IPS-20b (cell line): ENCODE results near the gene CREB3L2.
A peak's percentile ranks its signal among the peaks of the same experiment; 100 is the strongest.

Experiments
- H3K27ac ChIP-seq: one replicate; pipeline ENCODE4 v1.5.1; 2013; ENCODE audit warnings: low read length
- H3K27me3 ChIP-seq: 2 replicates; pipeline ENCODE4 v1.6.1; 2013; ENCODE audit warnings: mild to moderate bottlenecking, low read length, inconsistent platforms; ENCODE audit not compliant: insufficient read depth
- H3K36me3 ChIP-seq: 2 replicates; pipeline ENCODE4 v1.6.1; 2013; ENCODE audit warnings: low read depth, mild to moderate bottlenecking, inconsistent platforms, low read length, moderate library complexity; ENCODE audit not compliant: insufficient read depth
- H3K4me1 ChIP-seq: 2 replicates; pipeline ENCODE4 v1.6.1; 2013; ENCODE audit warnings: mild to moderate bottlenecking, control low read depth, inconsistent platforms, low read length, moderate library complexity; ENCODE audit not compliant: insufficient read depth
- H3K4me3 ChIP-seq: 2 replicates; pipeline ENCODE4 v1.5.1; 2013; ENCODE audit warnings: mild to moderate bottlenecking, low read length, inconsistent platforms
- H3K9ac ChIP-seq: 2 replicates; pipeline ENCODE4 v1.6.1; 2013; ENCODE audit warnings: low read depth, mild to moderate bottlenecking, inconsistent platforms, low read length, moderate library complexity
- H3K9me3 ChIP-seq: 2 replicates; pipeline ENCODE4 v1.6.1; 2013; ENCODE audit warnings: mild to moderate bottlenecking, low read depth, low read length, inconsistent platforms; ENCODE audit not compliant: insufficient read depth

Gene CREB3L2

DNA sequence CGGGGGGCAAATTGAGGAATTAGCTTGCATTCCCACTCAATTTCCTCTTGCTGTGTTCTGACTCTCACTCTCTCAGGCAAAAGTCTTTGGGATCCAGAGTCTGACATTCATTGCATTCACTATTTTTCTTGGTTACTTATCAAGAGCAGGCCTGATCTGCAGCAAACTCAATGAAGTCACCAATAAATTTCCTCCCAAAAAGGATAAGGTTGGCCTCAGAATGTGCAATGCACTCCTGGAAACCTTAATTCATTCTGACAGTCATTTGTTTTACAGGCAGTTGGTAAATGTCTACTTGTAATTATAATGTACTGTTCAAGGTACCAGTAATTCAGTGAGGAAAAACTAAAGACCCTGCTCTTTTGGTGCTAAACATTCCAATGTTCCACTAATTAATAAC is 148.8 kb downstream of the CREB3L2 start:
- Histone ChIP-seq H3K9me3 (no peaks in the 10 kb centered on the region), H3K9ac (no peak overlapping the region), H3K27ac (no peak overlapping the region), H3K36me3 (no peaks in the 10 kb centered on the region), H3K4me1 (no peaks in the 10 kb centered on the region), H3K4me3 (no peak overlapping the region), H3K27me3 (peaks cover 12% of the 10 kb centered on the region)

DNA sequence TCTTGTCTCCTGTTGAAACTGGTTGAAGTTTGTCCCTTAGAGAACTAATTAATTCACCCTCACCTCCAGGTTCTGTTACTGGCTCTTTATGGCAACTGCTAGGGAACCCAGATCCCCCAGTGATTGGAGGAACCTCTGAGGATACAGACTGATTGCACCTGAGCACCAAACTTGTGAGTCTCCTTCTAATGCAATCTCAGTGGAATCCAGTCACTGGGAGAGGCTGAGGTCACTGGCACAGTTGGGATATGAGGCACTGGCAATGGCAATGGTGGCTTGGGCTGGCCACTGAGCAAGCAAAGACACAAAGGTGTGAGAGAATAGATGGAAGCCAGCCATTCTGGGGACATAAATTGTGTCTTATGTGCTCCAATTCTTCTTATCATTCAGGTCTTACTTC is 149.8 kb downstream of the CREB3L2 start:
- Histone ChIP-seq H3K9me3 (no peaks in the 10 kb centered on the region), H3K4me1 (0 out of 2 replicates have a peak, but pooled peaks cover 3% of the 10 kb centered on the region), H3K9ac (no peak overlapping the region), H3K27me3 (peaks cover 21% of the 10 kb centered on the region), H3K4me3 (no peak overlapping the region), H3K27ac (no peak overlapping the region), H3K36me3 (no peaks in the 10 kb centered on the region)

DNA sequence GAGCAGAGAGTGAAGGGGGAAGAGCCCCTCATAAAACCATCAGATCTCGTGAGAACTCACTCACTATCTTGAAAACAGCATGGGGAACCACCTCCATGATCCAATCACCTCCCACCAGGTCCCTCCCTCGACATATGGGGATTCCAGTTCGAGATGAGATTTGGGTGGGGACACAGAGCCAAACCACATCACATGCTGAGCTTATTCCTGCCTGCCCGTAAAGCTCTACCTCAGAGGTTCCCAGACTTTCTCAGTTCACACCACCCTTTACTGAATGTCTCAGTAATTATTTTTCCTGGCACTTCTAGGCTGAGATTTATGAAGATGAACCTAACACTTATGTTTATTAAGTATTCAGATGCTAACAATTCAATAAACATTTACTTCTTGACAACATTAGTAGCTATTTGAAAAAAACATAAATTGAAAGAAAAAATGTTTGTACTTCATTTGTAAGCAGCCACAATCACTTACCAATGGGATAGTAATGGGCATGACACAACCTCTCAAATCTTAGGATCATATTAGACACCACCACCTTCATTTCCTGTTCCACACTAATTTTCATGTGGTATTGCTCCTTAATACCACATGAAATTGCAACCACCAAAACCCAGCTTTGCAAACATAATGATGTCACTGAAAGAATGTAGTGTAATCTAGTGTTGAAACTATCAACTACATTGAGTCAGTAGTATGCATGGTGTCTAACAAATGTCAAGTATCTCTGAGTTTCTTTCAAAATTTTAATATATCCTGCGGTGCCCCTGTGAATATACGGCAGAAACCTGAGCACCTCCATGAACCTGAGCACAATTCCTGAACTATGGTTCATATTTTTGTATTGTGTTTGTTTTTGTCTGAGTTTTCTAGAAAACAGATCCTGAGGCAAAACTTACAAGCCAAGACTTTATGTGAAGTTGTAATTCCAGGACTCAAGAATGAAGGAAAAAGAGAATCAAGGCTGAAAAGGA is 150.6 kb downstream of the CREB3L2 start:
- no peaks in the 10 kb centered on the region for H3K9me3 ChIP-seq
- H3K4me1 ChIP-seq = 0 out of 2 replicates have a peak, but pooled peaks cover 3% of the 10 kb centered on the region
- no peak overlapping the region for H3K9ac ChIP-seq
- no peak overlapping the region for H3K4me3 ChIP-seq
- peaks cover 27% of the 10 kb centered on the region for H3K27me3 ChIP-seq
- no peaks in the 10 kb centered on the region for H3K36me3 ChIP-seq
- no peak overlapping the region for H3K27ac ChIP-seq

DNA sequence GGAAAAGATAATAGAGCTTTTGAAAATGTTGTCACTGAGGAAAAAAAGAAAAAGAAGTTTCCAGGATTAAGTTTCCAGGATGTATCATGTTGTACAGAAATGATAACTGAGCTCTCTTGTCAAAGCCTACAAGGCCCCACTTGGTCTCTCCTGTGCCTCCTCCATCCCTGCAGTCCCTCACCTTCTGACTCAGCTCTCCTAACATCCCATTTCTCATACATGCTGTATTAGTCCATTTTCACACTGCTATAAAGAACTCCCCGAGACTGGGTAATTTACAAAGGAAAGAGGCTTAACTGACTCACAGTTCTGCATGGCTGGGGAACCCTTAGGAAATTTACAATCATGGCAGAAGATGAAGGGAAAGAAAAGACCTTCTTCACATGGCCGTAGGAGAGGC is 151.3 kb downstream of the CREB3L2 start:
- Histone ChIP-seq H3K9ac (no peak overlapping the region), H3K27me3 (peaks cover 33% of the 10 kb centered on the region), H3K36me3 (no peaks in the 10 kb centered on the region), H3K9me3 (no peaks in the 10 kb centered on the region), H3K4me1 (0 out of 2 replicates have a peak, but pooled peaks cover 3% of the 10 kb centered on the region), H3K4me3 (no peak overlapping the region), H3K27ac (no peak overlapping the region)

DNA sequence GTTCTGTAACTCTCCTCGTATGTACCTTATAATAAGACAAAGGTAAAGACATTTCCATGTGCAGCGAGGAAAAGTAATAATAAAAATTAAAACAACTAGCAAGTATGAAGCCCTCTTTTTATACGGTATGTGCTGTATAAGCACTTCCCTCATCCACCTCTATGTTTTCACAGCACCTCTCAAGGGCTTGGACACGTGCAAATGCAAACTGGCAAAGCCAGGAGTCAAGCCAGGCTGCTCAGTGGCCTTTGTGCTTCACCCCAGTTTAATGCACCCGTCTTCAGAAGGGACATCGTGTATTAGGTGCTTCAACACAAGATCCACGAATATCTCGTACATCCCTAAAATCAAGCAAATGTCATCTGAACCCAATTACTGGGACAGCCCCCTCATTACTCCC is 153.8 kb downstream of the CREB3L2 start:
- Histone ChIP-seq H3K4me3 (no peak overlapping the region), H3K27me3 (peaks cover 50% of the 10 kb centered on the region), H3K27ac (no peak overlapping the region), H3K4me1 (peaks cover 12% of the 10 kb centered on the region; the same call in 1 of the 2 replicates), H3K9ac (no peak overlapping the region), H3K36me3 (no peaks in the 10 kb centered on the region), H3K9me3 (no peaks in the 10 kb centered on the region)

DNA sequence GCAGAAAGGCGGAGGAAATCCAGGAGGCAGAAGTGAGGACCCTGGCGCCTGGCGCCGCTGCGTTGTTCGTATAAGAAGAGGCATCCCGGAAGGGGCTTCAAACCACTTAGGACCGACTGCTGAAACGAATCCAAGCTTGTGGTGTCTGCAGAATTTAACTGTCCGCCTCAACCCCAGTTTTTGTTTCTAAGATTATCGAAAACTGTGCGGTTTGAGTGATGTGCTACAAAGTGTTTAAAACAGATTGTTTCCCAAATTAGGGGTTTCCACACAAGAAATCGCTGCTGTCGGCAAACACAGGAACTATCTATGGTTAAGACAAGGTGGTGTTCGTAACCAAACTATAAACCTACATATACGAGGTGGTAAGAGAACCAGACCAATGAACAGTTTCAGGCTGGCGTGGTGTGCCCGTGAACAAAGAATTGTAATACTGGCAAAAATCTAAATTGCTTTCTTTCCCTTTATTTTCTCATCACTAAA is 154.3 kb downstream of the CREB3L2 start:
- peak overlapping the region; percentile 67; the same call in 1 of the 2 replicates for H3K4me3 ChIP-seq
- no peaks in the 10 kb centered on the region for H3K36me3 ChIP-seq
- peaks cover 12% of the 10 kb centered on the region; the same call in 1 of the 2 replicates for H3K4me1 ChIP-seq
- H3K9ac ChIP-seq = no peak overlapping the region
- H3K27me3 ChIP-seq = peaks cover 50% of the 10 kb centered on the region
- H3K27ac ChIP-seq = no peak overlapping the region
- no peaks in the 10 kb centered on the region for H3K9me3 ChIP-seq

DNA sequence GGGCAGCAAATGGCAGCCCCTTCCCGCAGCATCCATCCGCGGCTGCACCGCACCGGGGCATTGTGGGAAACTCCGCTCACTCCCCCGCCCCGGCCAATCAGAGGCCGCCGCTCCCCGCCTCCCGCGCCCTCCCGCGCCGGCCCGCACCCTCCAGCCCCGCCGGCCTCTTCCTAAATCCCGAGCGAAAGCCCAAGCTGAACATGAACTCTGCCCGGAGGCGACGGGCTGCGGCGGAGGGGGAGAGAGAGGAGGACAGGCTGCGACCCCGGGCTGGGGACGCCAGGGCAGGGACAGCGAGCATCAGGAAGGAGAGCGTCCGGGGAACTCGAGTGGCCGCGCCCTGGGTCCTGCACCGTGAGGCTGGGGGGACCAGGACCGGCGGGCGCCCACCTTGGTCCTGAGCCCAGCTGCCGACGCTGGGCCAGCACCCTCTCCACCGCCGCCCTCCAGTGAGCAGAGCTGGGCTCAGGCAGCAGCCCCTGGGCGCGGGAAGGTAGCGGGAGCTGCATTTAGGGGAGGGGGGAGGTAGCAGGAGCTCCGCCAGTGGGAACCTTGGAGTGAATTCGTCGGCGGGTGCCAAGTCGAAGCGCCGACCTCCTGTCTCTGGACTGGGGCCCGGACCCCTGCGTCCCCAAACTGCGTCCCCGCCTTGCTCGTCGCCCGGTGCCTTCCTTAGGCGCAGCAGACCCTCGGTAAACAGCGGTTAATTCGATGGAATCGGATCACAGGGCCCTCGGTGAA is 154.9 kb downstream of the CREB3L2 start, which contains the start of gene DGKI:
DGKI (minus strand) TSS at position 148 of the 741 bp plus-strand sequence.
- Histone ChIP-seq H3K27me3 (peaks cover 50% of the 10 kb centered on the region), H3K27ac (no peak within 1 kb of the TSS), H3K9me3 (no peaks in the 10 kb centered on the region), H3K9ac (no peak within 1 kb of the TSS), H3K4me1 (peaks cover 12% of the 10 kb centered on the region; the same call in 1 of the 2 replicates), H3K36me3 (no peaks in the 10 kb centered on the region), H3K4me3 (peak within 1 kb of the TSS; percentile 67)

DNA sequence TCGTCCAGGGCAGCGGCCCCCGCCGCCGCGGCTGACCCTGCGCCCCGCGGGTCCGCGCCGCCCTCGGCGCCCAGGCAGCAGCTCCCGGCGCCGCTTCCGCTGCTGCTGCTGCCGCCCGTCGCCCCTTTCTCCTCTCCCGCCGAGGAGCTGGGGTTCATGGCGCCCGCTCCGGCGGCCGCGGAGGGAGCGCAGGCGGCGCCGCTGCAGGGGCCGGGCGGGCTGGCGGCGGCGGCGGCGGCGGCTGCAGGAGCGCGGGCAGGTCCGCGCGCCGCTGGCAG is 155.4 kb downstream of the CREB3L2 start:
- no peaks in the 10 kb centered on the region for H3K9me3 ChIP-seq
- H3K9ac ChIP-seq = no peak overlapping the region
- H3K36me3 ChIP-seq = no peaks in the 10 kb centered on the region
- peaks cover 14% of the 10 kb centered on the region; the same call in 1 of the 2 replicates for H3K4me1 ChIP-seq
- peak overlapping the region; percentile 62; the same call in 1 of the 2 replicates for H3K4me3 ChIP-seq
- no peak overlapping the region for H3K27ac ChIP-seq
- peaks cover 50% of the 10 kb centered on the region for H3K27me3 ChIP-seq

DNA sequence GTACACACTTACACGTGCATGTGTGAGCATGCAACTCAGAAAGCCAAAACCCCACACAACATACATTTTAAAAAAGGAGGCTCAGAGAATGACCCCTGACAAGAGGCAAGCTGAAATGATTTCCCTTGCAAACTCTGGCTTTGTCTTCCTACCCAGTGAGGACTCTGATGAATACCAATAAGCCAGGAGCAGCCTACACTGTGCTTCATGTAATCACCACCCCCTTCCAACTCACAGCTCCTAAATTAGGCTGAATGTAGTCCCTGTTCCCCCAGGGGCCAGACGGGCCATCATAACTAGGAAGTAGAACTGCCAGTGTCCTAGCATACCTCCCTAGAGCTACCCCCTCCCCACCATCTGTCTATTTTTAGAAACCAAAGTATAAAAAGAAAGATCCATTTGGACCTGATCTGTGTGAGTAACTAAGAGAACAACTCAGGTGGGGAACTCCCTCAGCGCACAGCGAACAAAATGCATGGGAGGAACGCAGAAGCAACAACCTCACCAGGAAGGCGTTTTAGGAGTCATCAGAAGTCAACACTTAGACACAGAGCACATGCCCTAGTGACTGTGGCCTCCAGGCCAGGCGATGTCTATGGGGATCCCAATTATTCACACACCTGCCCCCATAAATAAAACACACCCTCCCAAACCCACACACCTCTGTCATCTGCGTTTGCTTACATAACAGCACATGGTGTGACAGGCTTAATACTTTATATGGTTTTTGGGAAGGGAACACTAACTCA is 157.0 kb downstream of the CREB3L2 start:
- Histone ChIP-seq H3K9ac (no peak overlapping the region), H3K9me3 (no peaks in the 10 kb centered on the region), H3K27ac (no peak overlapping the region), H3K4me1 (peaks cover 28% of the 10 kb centered on the region; the same call in 1 of the 2 replicates), H3K4me3 (no peak overlapping the region), H3K27me3 (peaks cover 50% of the 10 kb centered on the region), H3K36me3 (no peaks in the 10 kb centered on the region)

DNA sequence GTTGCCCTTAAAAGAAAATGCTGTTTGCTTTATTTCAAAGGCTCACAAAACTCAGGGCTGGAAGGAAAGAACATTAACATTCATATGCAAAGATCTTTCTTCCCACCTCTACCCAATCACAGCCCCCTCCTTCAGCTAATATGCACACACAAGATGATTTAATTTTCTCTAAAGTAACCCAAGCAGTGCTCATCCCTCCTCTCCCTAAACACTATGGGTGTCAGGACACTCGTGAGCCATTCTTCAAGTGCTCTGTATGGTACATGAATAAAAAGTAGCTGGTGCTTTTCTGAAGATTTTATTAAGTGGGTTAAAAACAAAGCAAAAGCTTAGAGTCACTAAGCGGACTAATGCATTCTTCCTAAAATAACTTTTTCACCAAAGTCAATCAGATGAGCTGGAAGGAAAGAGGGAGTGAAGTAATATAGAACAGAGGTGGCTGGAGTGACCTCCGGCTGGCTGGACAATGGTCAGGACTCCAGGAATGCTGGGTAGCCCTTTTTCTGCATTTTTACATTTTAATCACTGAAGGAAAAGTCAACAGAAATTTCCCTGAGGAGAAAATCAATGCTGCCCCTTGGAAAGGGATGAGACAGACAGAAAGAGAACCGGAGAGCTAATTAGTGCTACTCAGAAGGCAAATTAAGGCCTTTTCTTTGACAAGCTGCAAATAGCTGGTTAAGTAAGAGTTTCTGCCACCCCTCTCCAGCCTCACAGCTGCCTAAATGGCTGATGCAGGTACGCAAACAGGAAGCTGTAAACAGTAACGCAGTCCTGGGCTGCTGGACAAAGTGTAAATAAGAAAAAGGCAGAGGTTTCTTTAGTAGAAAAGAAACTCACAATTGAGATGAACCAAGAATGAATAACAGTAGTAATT is 161.7 kb downstream of the CREB3L2 start:
- Histone ChIP-seq H3K27ac (no peak overlapping the region), H3K9me3 (no peaks in the 10 kb centered on the region), H3K4me3 (no peak overlapping the region; the same call in 1 of the 2 replicates), H3K4me1 (peaks cover 32% of the 10 kb centered on the region; the same call in 1 of the 2 replicates), H3K27me3 (peaks cover 12% of the 10 kb centered on the region), H3K36me3 (no peaks in the 10 kb centered on the region), H3K9ac (peak overlapping the region; percentile 7; the same call in 1 of the 2 replicates)
